ENCODE results near the gene CCR9. TPM values are rescaled to one million over a fixed set of nuclear protein-coding genes. Genes with fewer than 3 reads are reported as not detected.

The CCR9 gene
- total and polyA plus RNA-seq, 8 donors: 0.08 to 1.2 (median 1.1) TPM; not detected in 5

DNA sequence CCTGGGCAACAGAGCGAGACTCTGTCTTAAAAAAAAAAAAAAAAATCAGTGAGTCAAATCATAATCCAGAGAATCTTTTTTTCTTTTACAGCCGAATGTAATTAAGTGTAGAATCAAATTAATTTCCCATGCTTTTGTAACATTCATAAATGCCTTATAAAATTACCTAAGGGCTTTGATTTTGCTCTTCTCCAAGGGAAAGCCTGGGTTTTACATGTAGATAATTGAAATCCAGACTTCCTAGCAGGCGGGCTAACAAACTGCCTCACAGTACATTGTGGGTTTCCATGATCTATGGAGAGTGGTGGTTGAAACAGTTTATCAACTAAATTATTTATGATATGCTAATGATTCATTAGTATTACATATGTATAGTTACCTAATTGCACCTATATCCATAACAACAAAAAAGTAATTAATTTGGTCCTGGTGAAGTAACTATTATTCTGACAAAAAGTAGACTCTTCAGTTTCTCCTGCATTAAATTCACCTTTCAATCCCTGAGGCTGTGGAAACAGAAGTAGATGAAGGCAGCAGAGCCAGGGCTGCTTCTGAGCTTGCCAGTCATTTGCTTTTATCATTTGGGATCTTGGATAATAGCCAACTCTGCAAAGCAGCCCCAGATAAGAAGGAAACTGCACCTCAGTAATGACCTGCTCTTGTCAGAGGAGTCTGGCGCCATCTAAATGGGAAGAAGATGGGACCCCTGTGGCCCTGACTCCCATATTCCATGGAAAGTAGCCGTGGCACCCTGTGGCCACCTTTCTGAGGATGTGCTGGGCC is 9.5 kb downstream of the CCR9 start:
- Histone ChIP-seq H3K36me3 (no peaks in the 10 kb centered on the region), H3K4me3 (no peak overlapping the region), H3K9me3 (no peaks in the 10 kb centered on the region), H3K27me3 (no peaks in the 10 kb centered on the region), H3K4me1 (peaks cover 4 to 17% (median 12%) of the 10 kb centered on the region in 4 donors), H3K27ac (no peak overlapping the region)
- no peak for TF ChIP-seq POLR2A (IDR thresholded peaks at IDR 0.05)
- no peak for TF ChIP-seq EP300 (IDR thresholded peaks at IDR 0.05)
- no peak for TF ChIP-seq POLR2AphosphoS5 (IDR thresholded peaks at IDR 0.05)
- TF ChIP-seq, protein P1, sequence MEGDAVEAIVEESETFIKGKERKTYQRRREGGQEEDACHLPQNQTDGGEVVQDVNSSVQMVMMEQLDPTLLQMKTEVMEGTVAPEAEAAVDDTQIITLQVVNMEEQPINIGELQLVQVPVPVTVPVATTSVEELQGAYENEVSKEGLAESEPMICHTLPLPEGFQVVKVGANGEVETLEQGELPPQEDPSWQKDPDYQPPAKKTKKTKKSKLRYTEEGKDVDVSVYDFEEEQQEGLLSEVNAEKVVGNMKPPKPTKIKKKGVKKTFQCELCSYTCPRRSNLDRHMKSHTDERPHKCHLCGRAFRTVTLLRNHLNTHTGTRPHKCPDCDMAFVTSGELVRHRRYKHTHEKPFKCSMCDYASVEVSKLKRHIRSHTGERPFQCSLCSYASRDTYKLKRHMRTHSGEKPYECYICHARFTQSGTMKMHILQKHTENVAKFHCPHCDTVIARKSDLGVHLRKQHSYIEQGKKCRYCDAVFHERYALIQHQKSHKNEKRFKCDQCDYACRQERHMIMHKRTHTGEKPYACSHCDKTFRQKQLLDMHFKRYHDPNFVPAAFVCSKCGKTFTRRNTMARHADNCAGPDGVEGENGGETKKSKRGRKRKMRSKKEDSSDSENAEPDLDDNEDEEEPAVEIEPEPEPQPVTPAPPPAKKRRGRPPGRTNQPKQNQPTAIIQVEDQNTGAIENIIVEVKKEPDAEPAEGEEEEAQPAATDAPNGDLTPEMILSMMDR (IDR thresholded peaks at IDR 0.05): no peak
- no peak for DNase-seq
- 85 to 89% (median 86%) methylated on average over 5 of the region's 5 CpGs for whole genome bisulfite sequencing, 5 donors
- intact Hi-C loops (cut with DNase I; ENCODE audit: low total_unique reads): no loop called here

DNA sequence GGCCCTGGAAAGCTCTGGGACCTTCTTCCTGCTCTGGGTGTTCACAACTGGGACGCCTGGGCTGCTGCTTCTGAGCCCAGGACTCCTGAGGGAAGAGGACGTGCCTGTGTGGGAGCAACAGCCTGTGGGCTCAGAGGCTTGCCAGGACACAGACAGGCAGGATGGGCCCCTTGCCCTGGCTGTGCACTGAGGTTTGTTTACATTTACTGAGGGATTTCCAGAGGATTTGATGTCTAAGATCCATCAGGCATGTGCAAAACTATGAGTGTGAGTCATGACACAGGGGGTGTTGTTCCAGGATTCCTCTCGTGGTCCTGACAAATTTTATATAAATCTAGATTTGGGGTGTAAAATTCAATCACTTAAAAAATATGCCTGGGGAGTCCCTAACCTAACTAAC is 10.6 kb downstream of the CCR9 start:
- H3K4me1 ChIP-seq: peaks cover 4 to 17% (median 12%) of the 10 kb centered on the region in 4 donors
- intact Hi-C loops (cut with DNase I; ENCODE audit: low total_unique reads): no loop called here

DNA sequence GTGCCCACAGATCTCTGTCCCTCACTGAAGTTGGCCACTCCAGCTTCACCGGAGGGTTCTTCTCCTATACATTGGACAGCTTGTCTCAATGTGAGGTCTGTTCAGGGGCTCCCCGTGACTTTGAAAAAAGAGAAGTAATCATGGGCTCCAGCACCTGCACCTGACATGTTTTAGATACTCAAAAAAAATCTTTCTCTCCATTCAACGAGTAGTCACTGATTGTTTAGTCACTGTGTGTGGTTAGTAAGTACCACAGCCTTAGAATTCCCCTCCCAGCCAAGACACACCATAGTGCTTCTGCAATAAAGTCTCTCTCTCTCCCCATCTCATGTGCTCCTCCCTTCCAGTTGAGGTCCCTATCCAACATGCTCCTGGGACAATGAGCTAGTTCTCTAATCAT is 18.6 kb downstream of the CCR9 start:
- Histone ChIP-seq H3K4me1 (peaks cover 0 to 19% (median 10%) of the 10 kb centered on the region in 4 donors), H3K27me3 (no peaks in the 10 kb centered on the region), H3K9me3 (no peaks in the 10 kb centered on the region), H3K4me3 (no peak overlapping the region), H3K27ac (no peak overlapping the region), H3K36me3 (no peaks in the 10 kb centered on the region)
- no peak for DNase-seq
- intact Hi-C loops (cut with DNase I; ENCODE audit: low total_unique reads): no loop called here
- WGBS, 5 donors: 79 to 91% (median 83%) methylated on average over 3 of the region's 3 CpGs
- TF ChIP-seq POLR2AphosphoS5 (IDR thresholded peaks at IDR 0.05) (no peak), EP300 (IDR thresholded peaks at IDR 0.05) (no peak), POLR2A (IDR thresholded peaks at IDR 0.05) (no peak)
- TF ChIP-seq, protein P1 (IDR thresholded peaks at IDR 0.05): no peak

More for the DNA sequence above, 10.6 kb downstream of the CCR9 start:
- Histone ChIP-seq H3K4me3 (no peak overlapping the region), H3K27me3 (no peaks in the 10 kb centered on the region), H3K36me3 (no peaks in the 10 kb centered on the region), H3K27ac (peak overlapping the region in 3 of 5 donors; percentile 29 to 55 (median 53)), H3K9me3 (no peaks in the 10 kb centered on the region)
- DNase-seq: no peak
- 51 to 80% (median 55%) methylated on average over 3 of the region's 3 CpGs for WGBS, 5 donors
- peak in 1 of 3 donors; percentile 10 for TF ChIP-seq POLR2AphosphoS5 (IDR thresholded peaks at IDR 0.05)
- TF ChIP-seq EP300 (IDR thresholded peaks at IDR 0.05): no peak

DNA sequence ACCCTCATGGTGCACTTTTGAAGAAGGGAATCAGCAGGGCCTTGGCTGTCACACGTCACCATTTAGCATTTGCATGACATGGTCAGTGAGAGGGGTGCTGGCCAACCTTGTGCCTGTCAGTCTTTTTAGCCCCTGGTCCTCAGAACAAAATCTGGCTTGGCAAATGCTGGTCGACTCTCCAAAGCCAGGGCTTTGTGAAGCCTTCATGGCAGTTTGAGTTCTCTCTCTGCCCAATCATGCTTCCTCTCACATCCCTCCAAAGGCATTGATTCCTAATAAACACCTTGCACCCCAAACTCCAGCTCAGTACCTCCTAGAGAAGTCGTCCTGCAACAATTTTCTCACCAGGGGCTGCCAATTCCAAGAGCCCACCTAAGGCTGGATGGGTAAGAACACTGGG is 19.4 kb downstream of the CCR9 start:
- H3K4me3 ChIP-seq: no peak overlapping the region
- intact Hi-C loops (cut with DNase I; ENCODE audit: low total_unique reads): no loop called here
- no peaks in the 10 kb centered on the region for H3K36me3 ChIP-seq
- peaks cover 0 to 19% (median 10%) of the 10 kb centered on the region in 4 donors for H3K4me1 ChIP-seq
- no peak for TF ChIP-seq POLR2AphosphoS5 (IDR thresholded peaks at IDR 0.05)
- TF ChIP-seq EP300 (IDR thresholded peaks at IDR 0.05): no peak
- no peaks in the 10 kb centered on the region for H3K9me3 ChIP-seq
- 85 to 94% (median 91%) methylated on average over 2 to 3 of the region's 3 CpGs for WGBS, 5 donors
- H3K27me3 ChIP-seq: no peaks in the 10 kb centered on the region
- no peak overlapping the region for H3K27ac ChIP-seq
- DNase-seq: no peak

DNA sequence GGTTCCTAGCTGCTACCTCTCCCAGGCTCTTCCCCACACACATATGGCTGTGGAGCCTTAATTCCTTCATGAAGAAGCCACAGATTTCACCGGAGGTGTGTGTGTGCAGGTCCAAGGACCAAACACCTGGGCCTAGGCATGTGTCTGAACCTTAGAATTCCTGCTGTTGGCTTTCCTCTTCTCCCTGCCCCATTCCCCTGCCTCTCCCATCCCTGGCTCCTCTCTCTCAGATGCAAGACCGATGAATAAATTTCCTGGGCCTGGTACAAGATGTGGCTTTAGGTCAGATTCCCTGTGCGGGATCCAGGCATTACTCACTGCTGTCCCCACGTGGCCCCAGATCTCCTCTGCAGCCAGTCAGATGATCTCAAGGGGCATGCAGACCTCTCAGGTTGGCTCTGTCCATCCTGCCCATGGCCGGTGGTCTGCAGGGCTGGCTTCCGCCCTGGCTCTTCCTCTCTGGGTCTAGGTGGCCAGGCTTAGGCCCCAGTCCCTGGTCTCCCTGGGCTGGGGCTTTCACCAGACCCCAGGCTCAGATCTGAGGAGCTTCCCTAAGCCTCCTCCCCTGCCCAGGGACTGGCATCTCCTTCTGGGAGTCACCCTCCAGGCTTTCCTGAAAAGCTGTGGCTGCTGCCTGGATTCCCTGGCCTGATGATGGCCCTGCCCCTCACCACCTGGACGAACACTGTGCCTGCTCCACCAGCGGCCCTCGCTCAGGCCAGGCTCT is 20.5 kb downstream of the CCR9 start:
- WGBS, 5 donors: 57 to 77% (median 64%) methylated on average over 9 of the region's 9 CpGs
- intact Hi-C loops (cut with DNase I; ENCODE audit: low total_unique reads): no loop called here
- H3K27me3 ChIP-seq: no peaks in the 10 kb centered on the region
- H3K27ac ChIP-seq: peak overlapping the region in 2 of 5 donors; percentile 15 to 56
- peak in 1 of 2 donors; percentile 50 for DNase-seq
- no peaks in the 10 kb centered on the region for H3K9me3 ChIP-seq
- H3K4me1 ChIP-seq: peaks cover 0 to 19% (median 10%) of the 10 kb centered on the region in 4 donors
- no peaks in the 10 kb centered on the region for H3K36me3 ChIP-seq
- no peak overlapping the region for H3K4me3 ChIP-seq
- no peak for TF ChIP-seq POLR2A (IDR thresholded peaks at IDR 0.05)
- no peak for TF ChIP-seq EP300 (IDR thresholded peaks at IDR 0.05)
- TF ChIP-seq, protein P1 (IDR thresholded peaks at IDR 0.05): peak in 3 of 7 experiments; percentile 9 to 36 (median 13)
- no peak for TF ChIP-seq POLR2AphosphoS5 (IDR thresholded peaks at IDR 0.05)

Data from stomach (tissue), 9 donors.